SK-N-SH (cell line): ENCODE results near the gene SYNGR4. TPM values are rescaled to one million over a fixed set of nuclear protein-coding genes. Genes with fewer than 3 reads are reported as not detected.

Source experiments
- CTCF ChIA-PET: fragments of 300-600, 350-600 bp; formaldehyde crosslinking; extraction: SDS; loops from one replicate; lab custom pipeline; 2021; lab: Yijun Ruan, JAX
- POLR2A ChIA-PET: fragments of 350-600 bp; sonication (Branson Sonifier 250); formaldehyde crosslinking; extraction: SDS; loops from one replicate; lab custom pipeline; 2020; ENCODE audit warnings: antibody characterized with exemption, inconsistent platforms; lab: Yijun Ruan, JAX
- DNase-seq: peaks from one replicate; pipeline ENCODE4 v3.0.0; 2012
- H2AFZ ChIP-seq: fragments of 200-600 bp; sonication (generic); 2 replicates; pipeline ENCODE4 v1.8.1; 2016; ENCODE audit warnings: antibody characterized with exemption, mild to moderate bottlenecking, low read depth
- H3F3A ChIP-seq: fragments of 200-600 bp; sonication (generic); replicated peaks from 2 replicates; pipeline ENCODE3; 2016; ENCODE audit warnings: antibody characterized with exemption, mild to moderate bottlenecking; ENCODE audit not compliant: insufficient read depth
- H3K27ac ChIP-seq, 2 experiments: fragments of 200-500 bp in 1 of 2; fragments of 200-600 bp in 1 of 2; sonication (Bioruptor generic) in 1 of 2; sonication (generic), shearing (Covaris generic) in 1 of 2; 2 replicates each; pipeline versions ENCODE4 v1.5.1 to v1.6.1; 2014 to 2016; ENCODE audit warnings: low read depth in 2 of 2, inconsistent platforms in 1 of 2, low read length in 1 of 2, mild to moderate bottlenecking in 1 of 2, mixed read lengths in 1 of 2
- H3K27me3 ChIP-seq: fragments of 200-600 bp; sonication (generic), shearing (Covaris generic); 2 replicates; pipeline ENCODE4 v1.6.1; 2016; ENCODE audit warnings: mixed run types; ENCODE audit not compliant: insufficient read depth
- H3K36me3 ChIP-seq, 2 experiments: fragments of 200-500 bp in 1 of 2; fragments of 200-600 bp in 1 of 2; sonication (Bioruptor generic) in 1 of 2; sonication (generic) in 1 of 2; replicated peaks in 1 of 2; 2 replicates each; pipeline versions ENCODE3 to v1.5.1; 2014 to 2016; ENCODE audit warnings: low read length in 1 of 2, mild to moderate bottlenecking in 1 of 2; ENCODE audit not compliant: insufficient read depth in 2 of 2, control insufficient read depth in 1 of 2
- H3K4me1 ChIP-seq, 2 experiments: fragments of 200-500 bp in 1 of 2; fragments of 200-600 bp in 1 of 2; sonication (Bioruptor generic) in 1 of 2; sonication (generic), shearing (Covaris generic) in 1 of 2; 2 replicates each; pipeline versions ENCODE4 v1.5.1 to v1.6.1; 2014 to 2016; ENCODE audit warnings: low read depth in 1 of 2, low read length in 1 of 2, mixed run types in 1 of 2; ENCODE audit not compliant: insufficient read depth in 2 of 2, control insufficient read depth in 1 of 2
- H3K4me2 ChIP-seq: fragments of 200-600 bp; sonication (generic), shearing (Covaris generic); 2 replicates; pipeline ENCODE4 v1.6.1; 2017; ENCODE audit warnings: mixed run types
- H3K4me3 ChIP-seq, 2 experiments: fragments of 200-500 bp in 1 of 2; fragments of 200-600 bp in 1 of 2; sonication (Bioruptor generic) in 1 of 2; sonication (generic), shearing (Covaris generic) in 1 of 2; 2 replicates each; pipeline versions ENCODE4 v1.5.1 to v1.8.1; 2014 to 2016; ENCODE audit warnings: low read depth in 2 of 2, inconsistent platforms in 1 of 2, low read length in 1 of 2, mild to moderate bottlenecking in 1 of 2, mixed read lengths in 1 of 2, moderate library complexity in 1 of 2
- H3K79me2 ChIP-seq: fragments of 200-600 bp; sonication (generic); 2 replicates; pipeline ENCODE4 v1.8.1; 2017; ENCODE audit warnings: mild to moderate bottlenecking; ENCODE audit not compliant: insufficient read depth
- H3K9ac ChIP-seq: fragments of 200-600 bp; sonication (generic); 2 replicates; pipeline ENCODE4 v1.6.1; 2017; ENCODE audit warnings: mixed run types
- H3K9me2 ChIP-seq: fragments of 200-600 bp; sonication (generic); 2 replicates; pipeline ENCODE4 v1.6.1; 2017; ENCODE audit warnings: mixed run types
- H3K9me3 ChIP-seq: fragments of 200-600 bp; sonication (generic); 2 replicates; pipeline ENCODE4 v1.6.1; 2017; ENCODE audit warnings: mixed run types, mild to moderate bottlenecking, moderate library complexity
- H4K20me1 ChIP-seq: fragments of 200-600 bp; sonication (generic); 2 replicates; pipeline ENCODE4 v1.6.1; 2017; ENCODE audit warnings: mild to moderate bottlenecking, mixed run types; ENCODE audit not compliant: insufficient read depth
- CHD2 ChIP-seq: fragments of 150-350 bp; IDR thresholded peaks from 2 replicates; pipeline ENCODE4 v1.6.1; 2018; ENCODE audit warnings: low read length; ENCODE audit not compliant: partially characterized antibody
- ELF1 ChIP-seq: IDR thresholded peaks from 2 replicates; pipeline ENCODE4 v1.4.0; 2012
- EZH2phosphoT487 ChIP-seq: fragments of 200-600 bp; sonication (generic); IDR thresholded peaks from 2 replicates; pipeline ENCODE4 v1.6.1; 2017; ENCODE audit warnings: low read depth, mixed run types, mild to moderate bottlenecking, antibody characterized with exemption, moderate library complexity, borderline replicate concordance
- FOSL2 ChIP-seq: IDR thresholded peaks from 2 replicates; pipeline ENCODE4 v1.4.0; 2012; ENCODE audit warnings: low read depth, mild to moderate bottlenecking, moderate library complexity, borderline replicate concordance
- MEF2A ChIP-seq: IDR thresholded peaks from 2 replicates; pipeline ENCODE4 v1.4.0; 2012; ENCODE audit warnings: low read depth, borderline replicate concordance
- MXI1 ChIP-seq: IDR thresholded peaks from 2 replicates; pipeline ENCODE4 v1.6.1; 2012; ENCODE audit warnings: mild to moderate bottlenecking, low read depth, low read length, improper control_type of control experiment
- RCOR1 ChIP-seq: fragments of 150-350 bp; IDR thresholded peaks from 2 replicates; pipeline ENCODE4 v1.6.1; 2017; ENCODE audit warnings: antibody characterized with exemption, low read length
- RFX5 ChIP-seq: IDR thresholded peaks from 2 replicates; pipeline ENCODE4 v1.6.1; 2012; ENCODE audit warnings: mild to moderate bottlenecking, improper control_type of control experiment, low read length
- SMC3 ChIP-seq: IDR thresholded peaks from 2 replicates; pipeline ENCODE4 v1.6.1; 2012; ENCODE audit warnings: low read depth, low read length, improper control_type of control experiment
- TAF1 ChIP-seq: IDR thresholded peaks from 2 replicates; pipeline ENCODE4 v1.6.1; 2012; ENCODE audit warnings: low read depth, mild to moderate bottlenecking, low read length, moderate library complexity, borderline replicate concordance
- TEAD4 ChIP-seq: IDR thresholded peaks from 2 replicates; pipeline ENCODE4 v1.4.0; 2012; ENCODE audit warnings: mild to moderate bottlenecking, borderline replicate concordance; ENCODE audit not compliant: insufficient read depth
- WGBS: methylation state at CpG from one replicate; pipeline ENCODE4 v1.1.6; 2017; ENCODE audit warnings: low lambda C conversion rate; 5-methylcytosine and 5-hydroxymethylcytosine counted together
- polyA plus RNA-seq, 3 experiments: library from polyadenylated mRNA; depleted of rRNA; stranded (reverse); fragments of >200 nt; gene quantifications; 2 replicates each; pipeline ENCODE4 v1.2.3, GENCODE V29; 2012
- TF ChIP-seq, protein P1 (sequence below): IDR thresholded peaks from 2 replicates; pipeline ENCODE4 v1.6.1; 2012; ENCODE audit warnings: mild to moderate bottlenecking, low read depth, low read length, moderate library complexity
- TF ChIP-seq, protein P2 (sequence below): IDR thresholded peaks from 2 replicates; pipeline ENCODE4 v1.4.0; 2012; ENCODE audit warnings: low read depth
- TF ChIP-seq, protein P3 (sequence below): fragments of 150-350 bp; IDR thresholded peaks from 2 replicates; pipeline ENCODE4 v1.6.1; 2016; ENCODE audit warnings: mild to moderate bottlenecking, low read depth, low read length
- TF ChIP-seq, protein P4 (sequence below): fragments of 150-350 bp; IDR thresholded peaks from 2 replicates; pipeline ENCODE4 v1.6.1; 2017; ENCODE audit warnings: antibody characterized with exemption, low read length, low read depth, borderline replicate concordance
- TF ChIP-seq, protein P5 (sequence below): IDR thresholded peaks from 2 replicates; pipeline ENCODE4; 2012
- TF ChIP-seq, protein P6 (sequence below): fragments of 200-600 bp; sonication (generic); IDR thresholded peaks from 2 replicates; pipeline ENCODE4 v1.6.1; 2017; ENCODE audit warnings: antibody characterized with exemption, mild to moderate bottlenecking, moderate library complexity

The SYNGR4 gene
- polyA plus RNA-seq, 1 of the 3 experiments (the other 2 are of a cell fraction), result 0.08 TPM

DNA sequence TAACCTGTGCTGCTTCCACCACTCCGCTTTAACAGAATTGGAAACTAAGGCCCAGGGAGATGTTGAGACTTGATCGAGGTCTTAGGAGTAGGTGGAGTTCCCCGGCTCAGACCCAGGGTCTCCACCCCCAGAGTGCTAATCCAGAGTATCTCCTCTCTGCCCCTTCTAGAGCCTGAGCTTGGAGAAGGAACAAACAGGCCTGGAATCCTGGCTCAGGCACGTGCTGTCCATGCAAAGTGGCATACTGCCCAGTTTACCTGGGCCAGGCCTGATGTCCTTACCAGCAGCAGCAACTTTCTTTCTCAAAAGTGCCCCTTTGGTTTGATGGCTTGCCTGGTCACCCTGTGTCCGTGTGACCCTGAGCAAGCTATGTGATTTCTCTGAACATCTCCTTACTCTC is 3.7 kb downstream of the SYNGR4 start (continued):
- TF ChIP-seq, protein P1, sequence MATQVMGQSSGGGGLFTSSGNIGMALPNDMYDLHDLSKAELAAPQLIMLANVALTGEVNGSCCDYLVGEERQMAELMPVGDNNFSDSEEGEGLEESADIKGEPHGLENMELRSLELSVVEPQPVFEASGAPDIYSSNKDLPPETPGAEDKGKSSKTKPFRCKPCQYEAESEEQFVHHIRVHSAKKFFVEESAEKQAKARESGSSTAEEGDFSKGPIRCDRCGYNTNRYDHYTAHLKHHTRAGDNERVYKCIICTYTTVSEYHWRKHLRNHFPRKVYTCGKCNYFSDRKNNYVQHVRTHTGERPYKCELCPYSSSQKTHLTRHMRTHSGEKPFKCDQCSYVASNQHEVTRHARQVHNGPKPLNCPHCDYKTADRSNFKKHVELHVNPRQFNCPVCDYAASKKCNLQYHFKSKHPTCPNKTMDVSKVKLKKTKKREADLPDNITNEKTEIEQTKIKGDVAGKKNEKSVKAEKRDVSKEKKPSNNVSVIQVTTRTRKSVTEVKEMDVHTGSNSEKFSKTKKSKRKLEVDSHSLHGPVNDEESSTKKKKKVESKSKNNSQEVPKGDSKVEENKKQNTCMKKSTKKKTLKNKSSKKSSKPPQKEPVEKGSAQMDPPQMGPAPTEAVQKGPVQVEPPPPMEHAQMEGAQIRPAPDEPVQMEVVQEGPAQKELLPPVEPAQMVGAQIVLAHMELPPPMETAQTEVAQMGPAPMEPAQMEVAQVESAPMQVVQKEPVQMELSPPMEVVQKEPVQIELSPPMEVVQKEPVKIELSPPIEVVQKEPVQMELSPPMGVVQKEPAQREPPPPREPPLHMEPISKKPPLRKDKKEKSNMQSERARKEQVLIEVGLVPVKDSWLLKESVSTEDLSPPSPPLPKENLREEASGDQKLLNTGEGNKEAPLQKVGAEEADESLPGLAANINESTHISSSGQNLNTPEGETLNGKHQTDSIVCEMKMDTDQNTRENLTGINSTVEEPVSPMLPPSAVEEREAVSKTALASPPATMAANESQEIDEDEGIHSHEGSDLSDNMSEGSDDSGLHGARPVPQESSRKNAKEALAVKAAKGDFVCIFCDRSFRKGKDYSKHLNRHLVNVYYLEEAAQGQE, result no peak
- TF ChIP-seq, protein P2, sequence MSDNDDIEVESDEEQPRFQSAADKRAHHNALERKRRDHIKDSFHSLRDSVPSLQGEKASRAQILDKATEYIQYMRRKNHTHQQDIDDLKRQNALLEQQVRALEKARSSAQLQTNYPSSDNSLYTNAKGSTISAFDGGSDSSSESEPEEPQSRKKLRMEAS, result no peak
- TF ChIP-seq TEAD4, result no peak

DNA sequence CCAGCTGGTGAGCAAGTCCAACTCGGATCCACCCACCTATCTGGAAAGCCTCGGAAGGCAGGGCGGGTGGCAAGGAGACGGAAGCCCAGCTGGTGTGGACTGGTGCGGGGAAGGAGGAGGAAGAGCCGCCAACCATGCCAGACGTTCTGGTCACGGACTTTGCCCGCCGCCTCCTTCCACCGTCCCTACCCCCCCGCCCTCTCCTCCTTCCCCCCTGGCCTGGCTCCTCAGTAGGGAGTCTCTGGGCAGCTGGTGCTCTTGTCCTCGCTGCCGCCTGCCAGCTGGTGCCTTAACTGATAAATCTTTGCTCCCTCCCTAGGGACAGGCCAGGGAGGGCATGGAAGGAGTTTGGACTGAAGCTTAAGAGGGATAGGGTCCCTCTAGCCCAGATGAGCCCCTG is 4.8 kb downstream of the SYNGR4 start:
- ChIA-PET POLR2A (no interaction called here), CTCF (interaction anchor here (1.4 to 2.6 kb wide), 2 partner anchors 22 to 24 kb away, joined by 3 to 15 read pairs; partner anchors contain the start of genes GRIN2D and KDELR1)
- Histone ChIP-seq H3K4me1 (peaks cover 4 to 44% of the 10 kb centered on the region in 2 experiments; a peak in 1 of 4 replicates), H3K27ac (peak overlapping the region in 1 of 2 experiments; percentile 35; a peak in 1 of 4 replicates), H3K27me3 (no peaks in the 10 kb centered on the region), H3F3A (peaks cover 6% of the 10 kb centered on the region), H3K4me3 (no peak overlapping the region), H2AFZ (no peak overlapping the region), H3K9me3 (no peaks in the 10 kb centered on the region), H3K4me2 (no peak overlapping the region), H3K36me3 (no peaks in the 10 kb centered on the region), H3K79me2 (no peaks in the 10 kb centered on the region), H4K20me1 (no peaks in the 10 kb centered on the region), H3K9me2 (no peaks in the 10 kb centered on the region), H3K9ac (no peak overlapping the region)
- DNase-seq, result no peak
- WGBS, result 78% methylated on average over 11 of the region's 14 CpGs
- TF ChIP-seq RFX5, result no peak
- TF ChIP-seq, protein P3, sequence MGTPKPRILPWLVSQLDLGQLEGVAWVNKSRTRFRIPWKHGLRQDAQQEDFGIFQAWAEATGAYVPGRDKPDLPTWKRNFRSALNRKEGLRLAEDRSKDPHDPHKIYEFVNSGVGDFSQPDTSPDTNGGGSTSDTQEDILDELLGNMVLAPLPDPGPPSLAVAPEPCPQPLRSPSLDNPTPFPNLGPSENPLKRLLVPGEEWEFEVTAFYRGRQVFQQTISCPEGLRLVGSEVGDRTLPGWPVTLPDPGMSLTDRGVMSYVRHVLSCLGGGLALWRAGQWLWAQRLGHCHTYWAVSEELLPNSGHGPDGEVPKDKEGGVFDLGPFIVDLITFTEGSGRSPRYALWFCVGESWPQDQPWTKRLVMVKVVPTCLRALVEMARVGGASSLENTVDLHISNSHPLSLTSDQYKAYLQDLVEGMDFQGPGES, result no peak
- TF ChIP-seq EZH2phosphoT487, result no peak
- TF ChIP-seq CHD2, result no peak
- no peak for TF ChIP-seq MXI1
- TF ChIP-seq FOSL2, result no peak
- TF ChIP-seq, protein P4, sequence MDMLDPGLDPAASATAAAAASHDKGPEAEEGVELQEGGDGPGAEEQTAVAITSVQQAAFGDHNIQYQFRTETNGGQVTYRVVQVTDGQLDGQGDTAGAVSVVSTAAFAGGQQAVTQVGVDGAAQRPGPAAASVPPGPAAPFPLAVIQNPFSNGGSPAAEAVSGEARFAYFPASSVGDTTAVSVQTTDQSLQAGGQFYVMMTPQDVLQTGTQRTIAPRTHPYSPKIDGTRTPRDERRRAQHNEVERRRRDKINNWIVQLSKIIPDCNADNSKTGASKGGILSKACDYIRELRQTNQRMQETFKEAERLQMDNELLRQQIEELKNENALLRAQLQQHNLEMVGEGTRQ, result no peak
- TF ChIP-seq SMC3, result no peak
- TF ChIP-seq, protein P1, result no peak
- TF ChIP-seq MEF2A, result no peak
- TF ChIP-seq TAF1, result no peak
- TF ChIP-seq, protein P5, sequence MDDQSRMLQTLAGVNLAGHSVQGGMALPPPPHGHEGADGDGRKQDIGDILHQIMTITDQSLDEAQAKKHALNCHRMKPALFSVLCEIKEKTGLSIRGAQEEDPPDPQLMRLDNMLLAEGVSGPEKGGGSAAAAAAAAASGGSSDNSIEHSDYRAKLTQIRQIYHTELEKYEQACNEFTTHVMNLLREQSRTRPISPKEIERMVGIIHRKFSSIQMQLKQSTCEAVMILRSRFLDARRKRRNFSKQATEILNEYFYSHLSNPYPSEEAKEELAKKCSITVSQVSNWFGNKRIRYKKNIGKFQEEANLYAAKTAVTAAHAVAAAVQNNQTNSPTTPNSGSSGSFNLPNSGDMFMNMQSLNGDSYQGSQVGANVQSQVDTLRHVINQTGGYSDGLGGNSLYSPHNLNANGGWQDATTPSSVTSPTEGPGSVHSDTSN, result no peak
- TF ChIP-seq RCOR1, result no peak
- no peak for TF ChIP-seq ELF1
- no peak for TF ChIP-seq TEAD4
- TF ChIP-seq, protein P6, sequence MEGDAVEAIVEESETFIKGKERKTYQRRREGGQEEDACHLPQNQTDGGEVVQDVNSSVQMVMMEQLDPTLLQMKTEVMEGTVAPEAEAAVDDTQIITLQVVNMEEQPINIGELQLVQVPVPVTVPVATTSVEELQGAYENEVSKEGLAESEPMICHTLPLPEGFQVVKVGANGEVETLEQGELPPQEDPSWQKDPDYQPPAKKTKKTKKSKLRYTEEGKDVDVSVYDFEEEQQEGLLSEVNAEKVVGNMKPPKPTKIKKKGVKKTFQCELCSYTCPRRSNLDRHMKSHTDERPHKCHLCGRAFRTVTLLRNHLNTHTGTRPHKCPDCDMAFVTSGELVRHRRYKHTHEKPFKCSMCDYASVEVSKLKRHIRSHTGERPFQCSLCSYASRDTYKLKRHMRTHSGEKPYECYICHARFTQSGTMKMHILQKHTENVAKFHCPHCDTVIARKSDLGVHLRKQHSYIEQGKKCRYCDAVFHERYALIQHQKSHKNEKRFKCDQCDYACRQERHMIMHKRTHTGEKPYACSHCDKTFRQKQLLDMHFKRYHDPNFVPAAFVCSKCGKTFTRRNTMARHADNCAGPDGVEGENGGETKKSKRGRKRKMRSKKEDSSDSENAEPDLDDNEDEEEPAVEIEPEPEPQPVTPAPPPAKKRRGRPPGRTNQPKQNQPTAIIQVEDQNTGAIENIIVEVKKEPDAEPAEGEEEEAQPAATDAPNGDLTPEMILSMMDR, result no peak
